Measurements from ENCODE around the gene AOPEP. TPM values are rescaled to one million over a fixed set of nuclear protein-coding genes. Genes with fewer than 3 reads are reported as not detected.

AOPEP gene
- total RNA-seq, 5 donors from 2014 or later (not counting 1 experiment from before 2014, with no cell fraction given), result 10.4 to 14.8 (median 11.3) TPM

GRCh38 chr9:95103281-95103771, 376.8 kb downstream of the AOPEP start:
- WGBS (ENCODE audit: insufficient coverage), result 95% methylated on average over 15 of the region's 15 CpGs
- Mint-ChIP-seq H3K27ac (no peak overlapping the region), H3K4me1 (no peaks in the 10 kb centered on the region), H3K27me3 (no peaks in the 10 kb centered on the region), H3K9me3 (no peaks in the 10 kb centered on the region), H3K36me3 (peaks cover 9% of the 10 kb centered on the region), H3K4me3 (no peak overlapping the region)
- H3K27ac ChIP-seq (ENCODE audit: low read length), result no peak overlapping the region
- H3K36me3 ChIP-seq (ENCODE audit: control insufficient read depth in 2 of 2, extremely low read depth in 1 of 2, insufficient read depth in 1 of 2, low read length in 1 of 2), result peaks cover 6 to 7% of the 10 kb centered on the region in 2 donors
- ChIA-PET CTCF (no interaction called here), POLR2A (no interaction called here)
- no peaks in the 10 kb centered on the region for H3K4me1 ChIP-seq (ENCODE audit: control insufficient read depth in 1 of 2, extremely low read depth in 1 of 2, insufficient read depth in 2 of 2, low read length in 2 of 2)
- ATAC-seq (replicated peaks in 1 of 4) (no peak), DNase-seq (no peak)
- H3K27me3 ChIP-seq (replicated peaks in 1 of 2; ENCODE audit: control insufficient read depth in 2 of 2, extremely low read depth in 1 of 2, insufficient read depth in 2 of 2, low read length in 1 of 2), result no peaks in the 10 kb centered on the region
- H3K9me3 ChIP-seq, result no peaks in the 10 kb centered on the region
- H3K4me3 ChIP-seq (ENCODE audit: control insufficient read depth in 1 of 2, extremely low read depth in 1 of 2, low read length in 1 of 2), result no peak overlapping the region

GRCh38 chr9:95103871-95104580, 377.5 kb downstream of the AOPEP start:
- ATAC-seq (replicated peaks in 1 of 4) (no peak), DNase-seq (no peak)
- ChIA-PET CTCF (no interaction called here), POLR2A (no interaction called here)
- no peaks in the 10 kb centered on the region for H3K9me3 ChIP-seq
- H3K36me3 ChIP-seq (ENCODE audit: control insufficient read depth in 2 of 2, extremely low read depth in 1 of 2, insufficient read depth in 1 of 2, low read length in 1 of 2), result peaks cover 6 to 7% of the 10 kb centered on the region in 2 donors
- no peak overlapping the region for H3K27ac ChIP-seq (ENCODE audit: low read length)
- H3K9me3 Mint-ChIP-seq, result no peaks in the 10 kb centered on the region
- no peaks in the 10 kb centered on the region for H3K4me1 Mint-ChIP-seq
- H3K27ac Mint-ChIP-seq, result no peak overlapping the region
- H3K36me3 Mint-ChIP-seq, result peaks cover 9% of the 10 kb centered on the region
- WGBS (ENCODE audit: insufficient coverage), result 87% methylated on average over 11 of the region's 20 CpGs
- no peak overlapping the region for H3K4me3 ChIP-seq (ENCODE audit: control insufficient read depth in 1 of 2, extremely low read depth in 1 of 2, low read length in 1 of 2)
- no peak overlapping the region for H3K4me3 Mint-ChIP-seq
- no peaks in the 10 kb centered on the region for H3K27me3 ChIP-seq (replicated peaks in 1 of 2; ENCODE audit: control insufficient read depth in 2 of 2, extremely low read depth in 1 of 2, insufficient read depth in 2 of 2, low read length in 1 of 2)
- no peaks in the 10 kb centered on the region for H3K27me3 Mint-ChIP-seq
- no peaks in the 10 kb centered on the region for H3K4me1 ChIP-seq (ENCODE audit: control insufficient read depth in 1 of 2, extremely low read depth in 1 of 2, insufficient read depth in 2 of 2, low read length in 2 of 2)

GRCh38 chr9:95104581-95104960, 378.1 kb downstream of the AOPEP start:
- H3K36me3 Mint-ChIP-seq, result peaks cover 9% of the 10 kb centered on the region
- Histone ChIP-seq H3K4me1 (ENCODE audit: control insufficient read depth in 1 of 2, extremely low read depth in 1 of 2, insufficient read depth in 2 of 2, low read length in 2 of 2) (no peaks in the 10 kb centered on the region), H3K9me3 (no peaks in the 10 kb centered on the region), H3K27me3 (replicated peaks in 1 of 2; ENCODE audit: control insufficient read depth in 2 of 2, extremely low read depth in 1 of 2, insufficient read depth in 2 of 2, low read length in 1 of 2) (no peaks in the 10 kb centered on the region), H3K36me3 (ENCODE audit: control insufficient read depth in 2 of 2, extremely low read depth in 1 of 2, insufficient read depth in 1 of 2, low read length in 1 of 2) (peaks cover 6 to 7% of the 10 kb centered on the region in 2 donors), H3K4me3 (ENCODE audit: control insufficient read depth in 1 of 2, extremely low read depth in 1 of 2, low read length in 1 of 2) (no peak overlapping the region), H3K27ac (ENCODE audit: low read length) (no peak overlapping the region)
- 100% methylated on average over 4 of the region's 8 CpGs for WGBS (ENCODE audit: insufficient coverage)
- no peaks in the 10 kb centered on the region for H3K4me1 Mint-ChIP-seq
- H3K27ac Mint-ChIP-seq, result no peak overlapping the region
- no peaks in the 10 kb centered on the region for H3K27me3 Mint-ChIP-seq
- ATAC-seq (replicated peaks in 1 of 4) (no peak), DNase-seq (no peak)
- ChIA-PET POLR2A (no interaction called here), CTCF (no interaction called here)
- H3K4me3 Mint-ChIP-seq, result no peak overlapping the region
- H3K9me3 Mint-ChIP-seq, result no peaks in the 10 kb centered on the region

DNA sequence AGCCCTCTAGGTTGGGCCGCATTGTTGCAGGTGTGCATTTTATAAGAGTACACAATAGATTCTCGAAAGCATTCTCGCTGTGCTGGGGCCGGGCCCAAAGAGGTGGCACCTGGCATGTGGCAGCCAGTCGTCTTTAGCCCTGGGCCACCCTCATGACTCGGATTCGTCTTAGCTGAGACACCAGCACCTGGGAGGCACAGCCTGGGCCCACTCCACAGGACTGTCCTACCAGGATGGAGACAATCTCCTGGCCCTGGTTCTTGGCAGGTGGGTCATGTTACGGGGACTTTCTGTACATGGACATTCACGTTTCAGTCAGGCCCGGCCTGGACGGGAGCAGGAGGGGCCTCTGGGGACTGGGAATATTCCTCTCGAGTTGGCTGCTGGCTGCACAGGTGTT, 378.5 kb downstream of the AOPEP start:
- Histone ChIP-seq H3K9me3 (no peaks in the 10 kb centered on the region), H3K27ac (ENCODE audit: low read length) (no peak overlapping the region), H3K27me3 (replicated peaks in 1 of 2; ENCODE audit: control insufficient read depth in 2 of 2, extremely low read depth in 1 of 2, insufficient read depth in 2 of 2, low read length in 1 of 2) (no peaks in the 10 kb centered on the region), H3K36me3 (ENCODE audit: control insufficient read depth in 2 of 2, extremely low read depth in 1 of 2, insufficient read depth in 1 of 2, low read length in 1 of 2) (peaks cover 6 to 8% of the 10 kb centered on the region in 2 donors), H3K4me1 (ENCODE audit: control insufficient read depth in 1 of 2, extremely low read depth in 1 of 2, insufficient read depth in 2 of 2, low read length in 2 of 2) (no peaks in the 10 kb centered on the region), H3K4me3 (ENCODE audit: control insufficient read depth in 1 of 2, extremely low read depth in 1 of 2, low read length in 1 of 2) (no peak overlapping the region)
- DNase-seq (no peak), ATAC-seq (replicated peaks in 1 of 4) (no peak)
- peaks cover 9% of the 10 kb centered on the region for H3K36me3 Mint-ChIP-seq
- H3K9me3 Mint-ChIP-seq, result no peaks in the 10 kb centered on the region
- no peak overlapping the region for H3K4me3 Mint-ChIP-seq
- ChIA-PET POLR2A (no interaction called here), CTCF (no interaction called here)
- whole genome bisulfite sequencing (ENCODE audit: insufficient coverage), result 95% methylated on average over 9 of the region's 12 CpGs
- no peaks in the 10 kb centered on the region for H3K4me1 Mint-ChIP-seq
- H3K27me3 Mint-ChIP-seq, result no peaks in the 10 kb centered on the region
- no peak overlapping the region for H3K27ac Mint-ChIP-seq

DNA sequence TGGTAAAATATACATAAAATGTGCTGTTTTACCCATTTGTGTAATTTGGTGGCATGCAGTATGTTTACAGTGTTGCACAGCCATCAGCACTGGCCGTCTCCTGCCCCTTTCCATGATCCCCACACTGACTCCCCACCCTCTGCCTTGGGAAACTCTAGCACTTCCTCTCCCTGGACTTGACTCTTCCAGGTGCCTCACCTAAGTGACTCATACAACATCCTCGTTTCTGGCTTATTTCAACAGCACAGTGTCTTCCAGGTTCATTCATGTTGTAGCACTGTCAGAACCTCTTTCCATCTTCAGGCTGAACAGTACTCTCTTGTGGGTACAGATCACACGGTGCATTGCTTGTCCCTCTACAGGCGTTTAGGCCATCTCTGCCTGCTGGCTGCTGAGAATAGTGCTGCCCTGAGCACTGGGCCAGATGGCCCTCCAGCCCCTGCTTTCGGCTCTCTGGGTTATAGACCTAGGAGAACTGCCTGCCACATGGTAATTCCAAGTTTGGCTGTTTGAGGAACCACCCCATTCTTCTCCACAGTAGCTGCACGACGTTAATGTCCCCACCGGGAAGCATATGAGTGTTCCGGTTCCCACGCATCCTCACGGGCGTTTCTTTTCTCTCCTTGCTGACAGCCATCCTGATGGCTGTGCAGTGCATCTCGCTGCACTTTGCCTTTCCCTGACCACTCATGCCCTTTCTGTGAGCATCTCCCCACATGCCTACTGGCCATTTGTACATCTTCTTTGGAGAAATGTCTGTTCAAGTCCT, 379.2 kb downstream of the AOPEP start:
- Histone ChIP-seq H3K4me1 (ENCODE audit: control insufficient read depth in 1 of 2, extremely low read depth in 1 of 2, insufficient read depth in 2 of 2, low read length in 2 of 2) (no peaks in the 10 kb centered on the region), H3K27me3 (replicated peaks in 1 of 2; ENCODE audit: control insufficient read depth in 2 of 2, extremely low read depth in 1 of 2, insufficient read depth in 2 of 2, low read length in 1 of 2) (no peaks in the 10 kb centered on the region), H3K36me3 (ENCODE audit: control insufficient read depth in 2 of 2, extremely low read depth in 1 of 2, insufficient read depth in 1 of 2, low read length in 1 of 2) (peaks cover 6 to 14% of the 10 kb centered on the region in 2 donors), H3K9me3 (no peaks in the 10 kb centered on the region), H3K27ac (ENCODE audit: low read length) (no peak overlapping the region), H3K4me3 (ENCODE audit: control insufficient read depth in 1 of 2, extremely low read depth in 1 of 2, low read length in 1 of 2) (no peak overlapping the region)
- WGBS (ENCODE audit: insufficient coverage), result 88% methylated on average over 12 of the region's 13 CpGs
- Mint-ChIP-seq H3K36me3 (peaks cover 9% of the 10 kb centered on the region), H3K27me3 (no peaks in the 10 kb centered on the region), H3K4me3 (no peak overlapping the region), H3K9me3 (no peaks in the 10 kb centered on the region), H3K4me1 (no peaks in the 10 kb centered on the region), H3K27ac (no peak overlapping the region)
- no peak for ATAC-seq (replicated peaks in 1 of 4)
- ChIA-PET POLR2A (no interaction called here), CTCF (interaction anchor here in 1 of 2 donors (0.6 kb wide), 1 partner anchor 277 kb away, joined by 3 read pairs; no protein-coding TSS in a partner anchor)
- DNase-seq, result no peak

- 95% methylated on average over 13 of the region's 18 CpGs for WGBS (ENCODE audit: insufficient coverage)
- H3K27me3 Mint-ChIP-seq, result no peaks in the 10 kb centered on the region
- no peak overlapping the region for H3K27ac Mint-ChIP-seq
- Histone ChIP-seq H3K36me3 (ENCODE audit: control insufficient read depth in 2 of 2, extremely low read depth in 1 of 2, insufficient read depth in 1 of 2, low read length in 1 of 2) (peaks cover 7 to 14% of the 10 kb centered on the region in 2 donors), H3K27me3 (replicated peaks in 1 of 2; ENCODE audit: control insufficient read depth in 2 of 2, extremely low read depth in 1 of 2, insufficient read depth in 2 of 2, low read length in 1 of 2) (no peaks in the 10 kb centered on the region), H3K4me1 (ENCODE audit: control insufficient read depth in 1 of 2, extremely low read depth in 1 of 2, insufficient read depth in 2 of 2, low read length in 2 of 2) (no peaks in the 10 kb centered on the region), H3K27ac (ENCODE audit: low read length) (no peak overlapping the region), H3K4me3 (ENCODE audit: control insufficient read depth in 1 of 2, extremely low read depth in 1 of 2, low read length in 1 of 2) (no peak overlapping the region), H3K9me3 (no peaks in the 10 kb centered on the region)
- no peaks in the 10 kb centered on the region for H3K9me3 Mint-ChIP-seq
- CTCF ChIA-PET, result no interaction called here
- ATAC-seq (replicated peaks in 1 of 4), result no peak
- no peak for DNase-seq
- H3K4me1 Mint-ChIP-seq, result no peaks in the 10 kb centered on the region
- peaks cover 9% of the 10 kb centered on the region for H3K36me3 Mint-ChIP-seq
- H3K4me3 Mint-ChIP-seq, result no peak overlapping the region
- POLR2A ChIA-PET, result interaction anchor here in 1 of 2 donors (0.6 kb wide), 1 partner anchor 467 kb away, joined by 5 read pairs; no protein-coding TSS in a partner anchor
Observed at GRCh38 chr9:95107001-95107749, 380.7 kb downstream of the AOPEP start.

All from T-cell (primary cell).